Caco-2 (cell line): ENCODE results near the gene GTF3C1. TPM values are rescaled to one million over a fixed set of nuclear protein-coding genes. Genes with fewer than 3 reads are reported as not detected.

Experiments
- BruUV-seq: library from RNA; stranded (reverse); fragments of 400-500 nt; replicated peaks from 2 replicates; lab custom pipeline; 2021; lab: Mats Ljungman, UMichigan
- CTCF ChIA-PET: fragments of 300-600 bp; sonication (Branson Sonifier 250); formaldehyde crosslinking; loops from one replicate; lab custom pipeline; 2022; ENCODE audit warnings: antibody characterized with exemption; lab: Charles Lee
- POLR2A ChIA-PET: fragments of 300-600 bp; sonication (Branson Sonifier 250); formaldehyde crosslinking; loops from one replicate; lab custom pipeline; 2022; ENCODE audit warnings: antibody characterized with exemption; lab: Charles Lee
- DNase-seq, 2 experiments: peaks; one replicate each; pipeline versions ENCODE4 v3.0.0 to v3.0.0-alpha.2; 2020 to 2022
- H3K27me3 ChIP-seq: replicated peaks from 2 replicates; pipeline ENCODE4 v1.6.0; 2011; ENCODE audit warnings: low read length; ENCODE audit not compliant: control insufficient read depth, insufficient read depth
- H3K36me3 ChIP-seq: 2 replicates; pipeline ENCODE4 v1.5.1; 2011; ENCODE audit warnings: low read length; ENCODE audit not compliant: control insufficient read depth, insufficient read depth
- H3K4me1 ChIP-seq: fragments of 250-450 bp; sonication (Bioruptor Pico); 2 replicates; pipeline ENCODE4 v1.5.1; 2020; ENCODE audit warnings: mild to moderate bottlenecking
- H3K4me3 ChIP-seq: 2 replicates; pipeline ENCODE4 v1.5.1; 2011; ENCODE audit warnings: low read depth, mild to moderate bottlenecking, control low read depth, low read length
- H3K9me3 ChIP-seq: fragments of 250-450 bp; sonication (Bioruptor Pico); 2 replicates; pipeline ENCODE4 v1.5.1; 2020; ENCODE audit warnings: mild to moderate bottlenecking, moderate library complexity
- H3K27ac Mint-ChIP-seq: one replicate; pipeline ENCODE4 v1.8.0; 2022; ENCODE audit warnings: mixed read lengths; ENCODE audit not compliant: unreplicated experiment
- H3K27me3 Mint-ChIP-seq: one replicate; pipeline ENCODE4 v1.8.0; 2022; ENCODE audit warnings: mixed read lengths; ENCODE audit not compliant: insufficient read depth, unreplicated experiment
- H3K36me3 Mint-ChIP-seq: one replicate; pipeline ENCODE4 v1.8.0; 2022; ENCODE audit warnings: mild to moderate bottlenecking, mixed read lengths; ENCODE audit not compliant: insufficient read depth, unreplicated experiment
- H3K4me1 Mint-ChIP-seq: one replicate; pipeline ENCODE4 v1.8.0; 2022; ENCODE audit warnings: low read depth, mixed read lengths; ENCODE audit not compliant: unreplicated experiment
- H3K4me3 Mint-ChIP-seq: one replicate; pipeline ENCODE4 v1.8.0; 2022; ENCODE audit warnings: mild to moderate bottlenecking, moderate library complexity, mixed read lengths; ENCODE audit not compliant: unreplicated experiment
- H3K9me3 Mint-ChIP-seq: one replicate; pipeline ENCODE4 v1.8.0; 2022; ENCODE audit warnings: mixed read lengths; ENCODE audit not compliant: unreplicated experiment
- intact Hi-C: fragments of 100-400 bp; cut with micrococcal nuclease; formaldehyde crosslinking; loops from one replicate; pipeline ENCODE4 v1.10.0; 2022; ENCODE audit not compliant: unreplicated experiment
- total RNA-seq: library from RNA; stranded (reverse); gene quantifications from 2 replicates; pipeline ENCODE4 v1.2.3, GENCODE V29; 2022
- TF ChIP-seq, protein P1 (sequence below), 2 experiments: fragments of 200-600 bp in 1 of 2; IDR thresholded peaks; 1 replicate in 1 of 2; 2 replicates in 1 of 2; pipeline versions ENCODE4 v1.5.1 to v1.8.0; 2011 to 2022; ENCODE audit warnings: antibody characterized with exemption in 1 of 2, control low read depth in 1 of 2, inconsistent platforms in 1 of 2, low read depth in 1 of 2, low read length in 1 of 2, mild to moderate bottlenecking in 1 of 2, moderate library complexity in 1 of 2; ENCODE audit not compliant: insufficient read depth in 1 of 2, severe bottlenecking in 1 of 2, unreplicated experiment in 1 of 2

The GTF3C1 gene
- total RNA-seq, 1 experiment from 2014 or later: 67.7 TPM

GRCh38 chr16:27470567-27471431 lies 78.9 kb downstream of the GTF3C1 start:
- Histone ChIP-seq H3K36me3 (peaks cover 4% of the 10 kb centered on the region), H3K4me1 (peaks cover 10% of the 10 kb centered on the region), H3K27me3 (no peaks in the 10 kb centered on the region), H3K4me3 (no peak overlapping the region), H3K9me3 (no peaks in the 10 kb centered on the region)
- Mint-ChIP-seq H3K4me1 (no peaks in the 10 kb centered on the region), H3K4me3 (no peak overlapping the region), H3K36me3 (peaks cover 74% of the 10 kb centered on the region), H3K27me3 (no peaks in the 10 kb centered on the region), H3K27ac (no peak overlapping the region), H3K9me3 (no peaks in the 10 kb centered on the region)
- TF ChIP-seq, protein P1, sequence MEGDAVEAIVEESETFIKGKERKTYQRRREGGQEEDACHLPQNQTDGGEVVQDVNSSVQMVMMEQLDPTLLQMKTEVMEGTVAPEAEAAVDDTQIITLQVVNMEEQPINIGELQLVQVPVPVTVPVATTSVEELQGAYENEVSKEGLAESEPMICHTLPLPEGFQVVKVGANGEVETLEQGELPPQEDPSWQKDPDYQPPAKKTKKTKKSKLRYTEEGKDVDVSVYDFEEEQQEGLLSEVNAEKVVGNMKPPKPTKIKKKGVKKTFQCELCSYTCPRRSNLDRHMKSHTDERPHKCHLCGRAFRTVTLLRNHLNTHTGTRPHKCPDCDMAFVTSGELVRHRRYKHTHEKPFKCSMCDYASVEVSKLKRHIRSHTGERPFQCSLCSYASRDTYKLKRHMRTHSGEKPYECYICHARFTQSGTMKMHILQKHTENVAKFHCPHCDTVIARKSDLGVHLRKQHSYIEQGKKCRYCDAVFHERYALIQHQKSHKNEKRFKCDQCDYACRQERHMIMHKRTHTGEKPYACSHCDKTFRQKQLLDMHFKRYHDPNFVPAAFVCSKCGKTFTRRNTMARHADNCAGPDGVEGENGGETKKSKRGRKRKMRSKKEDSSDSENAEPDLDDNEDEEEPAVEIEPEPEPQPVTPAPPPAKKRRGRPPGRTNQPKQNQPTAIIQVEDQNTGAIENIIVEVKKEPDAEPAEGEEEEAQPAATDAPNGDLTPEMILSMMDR (IDR thresholded peaks at IDR 0.05; ENCODE audit: insufficient read depth in 1 of 2, low read depth in 1 of 2, low read length in 1 of 2, severe bottlenecking in 1 of 2, unreplicated experiment in 1 of 2): no peak
- no TSS peak for BruUV-seq
- DNase-seq: no peak
- POLR2A ChIA-PET: no interaction called here
- intact Hi-C loops: no loop called here
- CTCF ChIA-PET: no interaction called here

DNA sequence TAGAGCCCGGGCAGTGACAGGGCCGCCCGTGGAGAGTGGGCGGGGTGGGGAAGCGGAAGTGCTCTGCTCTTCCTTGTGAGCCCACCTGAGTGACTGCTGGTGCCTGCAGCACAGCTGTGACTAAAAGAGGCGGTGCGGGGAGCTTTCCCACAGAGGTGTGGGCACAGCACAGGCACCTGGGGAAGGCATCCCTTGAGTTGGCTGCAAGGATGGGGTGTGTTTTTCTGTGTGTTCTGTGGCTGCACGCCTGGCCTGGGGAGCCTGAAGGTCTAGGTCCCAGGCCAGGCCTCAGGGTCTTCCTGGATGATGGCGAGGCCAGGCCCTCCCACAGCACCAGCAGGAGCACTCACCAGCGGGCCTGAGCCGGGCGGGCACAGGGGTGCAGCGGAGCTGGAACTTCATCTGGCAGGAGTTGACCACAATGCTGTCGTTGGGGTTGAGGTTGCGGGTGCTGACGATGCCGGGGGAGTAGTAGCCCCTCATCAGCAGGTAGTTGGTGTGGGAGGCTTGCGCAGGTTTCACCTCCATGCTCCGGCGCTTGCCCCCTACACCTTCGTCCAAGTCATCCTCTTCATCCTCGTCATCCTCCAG lies 80.7 kb downstream of the GTF3C1 start:
- Histone ChIP-seq H3K27me3 (no peaks in the 10 kb centered on the region), H3K4me1 (peaks cover 20% of the 10 kb centered on the region), H3K4me3 (no peak overlapping the region), H3K9me3 (no peaks in the 10 kb centered on the region), H3K36me3 (peaks cover 7% of the 10 kb centered on the region)
- Mint-ChIP-seq H3K27me3 (no peaks in the 10 kb centered on the region), H3K36me3 (peaks cover 63% of the 10 kb centered on the region), H3K27ac (no peak overlapping the region), H3K4me1 (no peaks in the 10 kb centered on the region), H3K9me3 (no peaks in the 10 kb centered on the region), H3K4me3 (no peak overlapping the region)
- no peak for DNase-seq
- intact Hi-C loops: no loop called here
- no TSS peak for BruUV-seq
- CTCF ChIA-PET: no interaction called here
- POLR2A ChIA-PET: no interaction called here
- TF ChIP-seq, protein P1 (IDR thresholded peaks at IDR 0.05; ENCODE audit: insufficient read depth in 1 of 2, low read depth in 1 of 2, low read length in 1 of 2, severe bottlenecking in 1 of 2, unreplicated experiment in 1 of 2): no peak

DNA sequence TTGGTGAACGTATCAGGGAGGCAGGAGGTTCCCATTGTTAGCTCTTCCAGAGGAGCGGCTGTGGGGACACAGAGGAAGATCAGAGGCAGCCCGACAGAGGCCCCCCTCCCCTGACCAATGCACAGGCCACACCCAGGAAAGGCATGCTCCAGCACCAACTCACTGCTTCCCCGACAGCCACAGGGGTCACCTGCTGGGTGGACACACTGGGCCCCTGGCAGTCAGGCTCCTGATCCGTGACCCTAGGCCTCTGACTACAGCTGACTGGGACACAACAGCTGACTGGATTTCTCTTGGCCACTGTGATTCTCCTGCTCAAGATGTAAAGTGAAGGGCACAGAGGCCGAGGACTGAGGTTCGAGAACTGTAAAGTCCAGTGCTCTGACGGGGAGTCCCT lies 84.2 kb downstream of the GTF3C1 start:
- BruUV-seq: no TSS peak
- Mint-ChIP-seq H3K4me3 (no peak overlapping the region), H3K4me1 (no peaks in the 10 kb centered on the region), H3K27me3 (no peaks in the 10 kb centered on the region), H3K9me3 (no peaks in the 10 kb centered on the region), H3K27ac (no peak overlapping the region), H3K36me3 (peaks cover 49% of the 10 kb centered on the region)
- intact Hi-C loops: loop anchor here (2.0 kb wide), 1 partner anchor 231 kb away; no protein-coding TSS in a partner anchor
- Histone ChIP-seq H3K4me1 (peaks cover 20% of the 10 kb centered on the region), H3K9me3 (no peaks in the 10 kb centered on the region), H3K27me3 (no peaks in the 10 kb centered on the region), H3K36me3 (peaks cover 3% of the 10 kb centered on the region), H3K4me3 (no peak overlapping the region)
- peak; percentile 61 to 81 for DNase-seq
- ChIA-PET CTCF (interaction anchor here (0.6 kb wide), 1 partner anchor 355 kb away, joined by 5 read pairs; no protein-coding TSS in a partner anchor), POLR2A (interaction anchor here (0.6 kb wide), 1 partner anchor 84 kb away, joined by 3 read pairs; the partner anchor contains the start of genes GTF3C1 and KATNIP)
- TF ChIP-seq, protein P1 (IDR thresholded peaks at IDR 0.05; ENCODE audit: insufficient read depth in 1 of 2, low read depth in 1 of 2, low read length in 1 of 2, severe bottlenecking in 1 of 2, unreplicated experiment in 1 of 2): no peak
